Lower leg skin (tissue), 4 donors: Measurements from ENCODE around the gene HORMAD1. TPM values are rescaled to one million over a fixed set of nuclear protein-coding genes. Genes with fewer than 3 reads are reported as not detected.

Experiments used
- DNase-seq, 2 donors: peaks; one replicate each; pipeline ENCODE4 v3.0.0-alpha.2; 2019; ENCODE audit warnings: low spot score in 2 of 2
- H3K4me3 ChIP-seq: fragments of 200-600 bp; sonication (generic); 2 replicates; pipeline ENCODE4 v1.5.1; 2017; ENCODE audit warnings: mild to moderate bottlenecking, low read depth; ENCODE audit not compliant: poor library complexity, severe bottlenecking
- CTCF ChIP-seq, 3 donors: fragments of 450-650 bp; IDR thresholded peaks; one replicate each; pipeline ENCODE4 v1.5.1; 2016; ENCODE audit warnings: antibody characterized with exemption in 3 of 3, mild to moderate bottlenecking in 3 of 3, moderate library complexity in 2 of 3
- POLR2A ChIP-seq, 2 donors: fragments of 450-650 bp; IDR thresholded peaks; one replicate each; pipeline ENCODE4 v1.6.1; 2016 to 2017; ENCODE audit warnings: antibody characterized with exemption in 2 of 2, mild to moderate bottlenecking in 1 of 2, moderate library complexity in 1 of 2
- WGBS, 2 donors: methylation state at CpG; one replicate each; pipeline ENCODE4 v1.1.5; 2018; 5-methylcytosine and 5-hydroxymethylcytosine counted together
- intact Hi-C: fragments of 100-400 bp; cut with DNase I; formaldehyde crosslinking; loops from one replicate; pipeline ENCODE4 v1.15.0; 2023; ENCODE audit warnings: low total_unique reads
- total RNA-seq, 4 donors: library from RNA; depleted of rRNA; stranded (reverse); fragments of >200 nt; gene quantifications; one replicate each; pipeline ENCODE4 v1.1.0, GENCODE V29; 2016

Gene HORMAD1
- total RNA-seq, 4 donors from 2014 or later, result 1.5 to 7.7 (median 3.2) TPM

- intact Hi-C loops, result no loop called here
- no peak overlapping the region for H3K4me3 ChIP-seq
- no peak for DNase-seq
- 96 to 97% methylated on average over 2 of the region's 2 CpGs for WGBS, 2 donors
- TF ChIP-seq CTCF (IDR thresholded peaks at IDR 0.05) (no peak), POLR2A (IDR thresholded peaks at IDR 0.05) (no peak)
Observed at GRCh38 chr1:150708595-150708994, 12.1 kb downstream of the HORMAD1 start.

GRCh38 chr1:150706091-150706490 is 14.6 kb downstream of the HORMAD1 start:
- TF ChIP-seq POLR2A (IDR thresholded peaks at IDR 0.05), result no peak
- no peak for TF ChIP-seq CTCF (IDR thresholded peaks at IDR 0.05)
- 72 to 81% methylated on average over 1 of the region's 1 CpG for WGBS, 2 donors
- DNase-seq, result no peak
- intact Hi-C loops, result no loop called here
- no peak overlapping the region for H3K4me3 ChIP-seq

- H3K4me3 ChIP-seq, result no peak overlapping the region
- intact Hi-C loops, result no loop called here
- DNase-seq, result no peak
- no peak for TF ChIP-seq CTCF (IDR thresholded peaks at IDR 0.05)
- TF ChIP-seq POLR2A (IDR thresholded peaks at IDR 0.05), result no peak
Observed at GRCh38 chr1:150703427-150703826, 17.3 kb downstream of the HORMAD1 start.

- TF ChIP-seq CTCF (IDR thresholded peaks at IDR 0.05) (no peak), POLR2A (IDR thresholded peaks at IDR 0.05) (no peak)
- intact Hi-C loops, result no loop called here
- WGBS, 2 donors, result 1 to 3% methylated on average over 18 of the region's 18 CpGs
- H3K4me3 ChIP-seq, result peak within 1 kb of the TSS; percentile 28
- peak; percentile 97 for DNase-seq
Observed at GRCh38 chr1:150696995-150697927, 23.4 kb downstream of the HORMAD1 start, which contains the start of gene GOLPH3L. Gene GOLPH3L (minus strand): TSS chr1:150697154. CDS start chr1:150694838, 2,316 bp downstream.

GRCh38 chr1:150696590-150696989 is 24.1 kb downstream of the HORMAD1 start:
- WGBS, 2 donors, result 1 to 2% methylated on average over 6 of the region's 6 CpGs
- DNase-seq, result no peak
- H3K4me3 ChIP-seq, result peak overlapping the region; percentile 28
- TF ChIP-seq CTCF (IDR thresholded peaks at IDR 0.05), result no peak
- no peak for TF ChIP-seq POLR2A (IDR thresholded peaks at IDR 0.05)
- intact Hi-C loops, result no loop called here
